ENCODE results near the gene PTPRK.

PTPRK gene

DNA sequence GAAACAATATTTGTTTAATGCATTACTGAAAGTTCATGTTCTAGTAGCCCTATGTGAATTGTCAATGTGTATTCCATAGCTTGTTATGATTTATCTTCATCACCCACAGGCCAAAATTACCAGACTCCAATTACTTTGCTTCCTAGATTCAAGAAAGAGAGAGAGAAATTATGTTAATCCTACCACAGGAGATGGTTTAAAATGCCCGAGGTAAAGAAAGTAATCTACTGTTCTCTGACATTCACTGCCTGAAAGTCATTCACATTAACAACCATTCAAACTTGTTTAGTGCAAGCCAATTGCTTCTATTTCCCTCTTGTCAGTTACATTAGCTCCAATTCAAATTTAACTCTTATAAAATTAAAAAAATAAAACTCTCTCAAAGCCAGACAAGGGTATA is 359.1 kb downstream of the PTPRK start:
- intact Hi-C loops (cut with DNase I; ENCODE audit: low total_unique reads) = no loop called here
- Histone ChIP-seq H3K4me1 (peaks cover 0 to 10% (median 0%) of the 10 kb centered on the region in 4 donors), H3K9me3 (no peaks in the 10 kb centered on the region), H3K27ac (no peak overlapping the region), H3K27me3 (no peaks in the 10 kb centered on the region), H3K36me3 (no peaks in the 10 kb centered on the region), H3K4me3 (no peak overlapping the region)
- no peak for DNase-seq
- TF ChIP-seq, protein P1, sequence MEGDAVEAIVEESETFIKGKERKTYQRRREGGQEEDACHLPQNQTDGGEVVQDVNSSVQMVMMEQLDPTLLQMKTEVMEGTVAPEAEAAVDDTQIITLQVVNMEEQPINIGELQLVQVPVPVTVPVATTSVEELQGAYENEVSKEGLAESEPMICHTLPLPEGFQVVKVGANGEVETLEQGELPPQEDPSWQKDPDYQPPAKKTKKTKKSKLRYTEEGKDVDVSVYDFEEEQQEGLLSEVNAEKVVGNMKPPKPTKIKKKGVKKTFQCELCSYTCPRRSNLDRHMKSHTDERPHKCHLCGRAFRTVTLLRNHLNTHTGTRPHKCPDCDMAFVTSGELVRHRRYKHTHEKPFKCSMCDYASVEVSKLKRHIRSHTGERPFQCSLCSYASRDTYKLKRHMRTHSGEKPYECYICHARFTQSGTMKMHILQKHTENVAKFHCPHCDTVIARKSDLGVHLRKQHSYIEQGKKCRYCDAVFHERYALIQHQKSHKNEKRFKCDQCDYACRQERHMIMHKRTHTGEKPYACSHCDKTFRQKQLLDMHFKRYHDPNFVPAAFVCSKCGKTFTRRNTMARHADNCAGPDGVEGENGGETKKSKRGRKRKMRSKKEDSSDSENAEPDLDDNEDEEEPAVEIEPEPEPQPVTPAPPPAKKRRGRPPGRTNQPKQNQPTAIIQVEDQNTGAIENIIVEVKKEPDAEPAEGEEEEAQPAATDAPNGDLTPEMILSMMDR (IDR thresholded peaks at IDR 0.05) = no peak

DNA sequence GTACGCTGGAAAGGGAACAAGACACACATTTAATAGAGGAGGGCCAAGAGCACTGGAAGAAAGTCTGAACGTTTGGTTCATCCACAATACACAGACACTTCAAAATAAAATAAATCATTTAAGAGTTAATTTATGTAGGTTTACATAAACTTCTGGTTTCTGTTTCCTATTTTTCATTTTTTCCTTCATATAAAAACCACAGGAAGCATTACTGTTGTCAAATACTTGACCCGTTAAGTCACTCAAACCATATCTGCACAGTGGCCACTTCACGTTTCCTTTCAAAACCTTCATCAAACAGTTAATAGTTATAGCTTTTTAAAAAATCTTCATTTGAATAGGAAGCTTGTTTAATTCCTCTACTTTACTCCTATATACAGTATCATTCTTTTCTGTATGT is 361.9 kb downstream of the PTPRK start:
- Histone ChIP-seq H3K27me3 (no peaks in the 10 kb centered on the region), H3K27ac (no peak overlapping the region), H3K4me1 (no peaks in the 10 kb centered on the region), H3K9me3 (no peaks in the 10 kb centered on the region), H3K4me3 (no peak overlapping the region), H3K36me3 (no peaks in the 10 kb centered on the region)
- intact Hi-C loops (cut with DNase I; ENCODE audit: low total_unique reads) = no loop called here
- no peak for DNase-seq
- TF ChIP-seq, protein P1 (IDR thresholded peaks at IDR 0.05) = no peak

DNA sequence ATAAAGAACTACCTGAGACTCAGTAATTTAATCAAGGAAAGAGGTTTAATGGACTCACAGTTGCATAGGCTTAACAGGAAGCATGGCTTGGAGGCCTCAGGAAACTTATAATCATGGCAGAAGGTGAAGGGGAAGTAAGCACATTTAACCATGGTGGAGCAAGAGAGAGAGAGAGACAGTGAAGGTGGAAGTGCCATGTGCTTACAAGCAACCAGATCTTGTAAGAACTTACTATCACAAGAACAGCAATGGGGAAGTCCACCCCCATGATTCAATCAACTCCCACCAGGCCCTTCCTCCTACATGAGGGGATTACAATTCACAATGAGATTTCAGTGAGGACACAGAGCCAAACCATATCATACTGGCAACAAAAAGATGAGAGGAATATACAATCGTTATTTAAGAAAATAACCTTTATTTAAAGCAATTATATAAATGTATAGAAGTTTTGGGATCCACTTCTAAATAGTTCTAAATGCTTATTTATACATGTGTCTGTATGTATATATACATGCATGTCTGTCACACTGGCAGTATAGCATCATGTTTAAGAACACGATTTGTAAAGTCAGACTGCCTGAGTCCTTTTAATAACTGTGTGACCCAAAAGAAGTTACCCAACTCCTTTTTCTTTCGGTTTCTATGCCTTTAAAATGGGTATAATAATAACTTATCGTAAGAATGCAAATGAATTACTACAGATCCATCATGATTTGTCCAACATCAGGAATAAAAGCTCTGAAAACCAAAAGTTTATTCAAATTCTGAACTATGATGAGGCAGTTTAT is 363.9 kb downstream of the PTPRK start:
- no peaks in the 10 kb centered on the region for H3K36me3 ChIP-seq
- no peaks in the 10 kb centered on the region for H3K27me3 ChIP-seq
- H3K9me3 ChIP-seq = no peaks in the 10 kb centered on the region
- H3K4me3 ChIP-seq = no peak overlapping the region
- H3K27ac ChIP-seq = no peak overlapping the region
- H3K4me1 ChIP-seq = no peaks in the 10 kb centered on the region
- DNase-seq = no peak
- intact Hi-C loops (cut with DNase I; ENCODE audit: low total_unique reads) = no loop called here
- TF ChIP-seq, protein P1 (IDR thresholded peaks at IDR 0.05) = no peak

DNA sequence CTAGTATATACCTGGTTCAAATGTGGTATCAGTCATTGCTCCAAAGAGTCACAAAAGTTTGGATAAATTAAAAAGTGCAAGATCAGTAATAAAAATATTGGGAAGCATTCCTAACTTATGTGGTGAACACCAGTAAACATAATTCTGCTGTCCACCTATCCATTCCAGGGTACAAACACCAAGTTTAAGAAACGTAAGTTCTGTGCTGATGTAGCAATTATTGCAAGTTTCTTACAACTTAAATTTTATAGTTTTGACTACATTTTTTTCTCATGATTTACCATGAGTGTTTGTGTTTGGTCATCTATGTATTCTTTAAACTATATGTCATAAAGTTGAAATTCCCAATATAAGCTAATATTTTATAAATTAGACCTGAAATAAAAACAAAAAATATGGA is 364.6 kb downstream of the PTPRK start:
- Histone ChIP-seq H3K4me3 (no peak overlapping the region), H3K4me1 (no peaks in the 10 kb centered on the region), H3K36me3 (no peaks in the 10 kb centered on the region), H3K27ac (no peak overlapping the region), H3K27me3 (no peaks in the 10 kb centered on the region), H3K9me3 (no peaks in the 10 kb centered on the region)
- TF ChIP-seq, protein P1 (IDR thresholded peaks at IDR 0.05) = no peak
- intact Hi-C loops (cut with DNase I; ENCODE audit: low total_unique reads) = no loop called here
- DNase-seq = no peak

DNA sequence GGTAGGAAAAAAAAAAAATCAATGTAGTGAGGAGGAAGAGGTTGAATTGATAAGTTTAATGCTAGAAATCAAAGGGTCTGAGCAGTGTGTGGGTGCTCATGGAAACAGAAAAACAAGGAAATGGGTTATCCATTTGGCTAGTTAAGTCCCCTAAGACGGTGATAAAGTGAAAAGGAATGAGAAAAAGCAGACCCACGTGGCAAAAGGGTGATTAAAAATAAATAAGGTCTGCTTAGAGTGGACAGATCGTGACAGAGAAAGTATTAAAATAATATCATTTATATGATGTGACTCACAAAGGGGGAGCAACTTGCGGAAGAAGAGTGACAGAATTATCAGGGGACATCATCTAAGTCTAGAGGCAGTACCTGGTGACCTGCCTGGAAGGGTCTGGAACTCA is 367.8 kb downstream of the PTPRK start:
- Histone ChIP-seq H3K9me3 (no peaks in the 10 kb centered on the region), H3K27ac (no peak overlapping the region), H3K4me3 (no peak overlapping the region), H3K27me3 (no peaks in the 10 kb centered on the region), H3K36me3 (no peaks in the 10 kb centered on the region), H3K4me1 (no peaks in the 10 kb centered on the region)
- intact Hi-C loops (cut with DNase I; ENCODE audit: low total_unique reads) = no loop called here
- TF ChIP-seq, protein P1 (IDR thresholded peaks at IDR 0.05) = no peak
- no peak for DNase-seq

Measured in tibial artery (tissue), 4 donors.